NCI-H69 (cell line): ENCODE measurements around the gene PHKG1.
A peak's percentile ranks its signal among the peaks of the same experiment; 100 is the strongest.
"Not testable (repeated sequence)": the region's sequence is repeated elsewhere in the genome, so short reads cannot be mapped to it uniquely, and the experiment has no call there.

ENCODE experiments used
- DNase-seq: peaks from one replicate; lab custom pipeline; 2025; lab: John Stamatoyannopoulos, UW

Gene PHKG1

GRCh38 chr7:56083150-56083785 lies 9.5 kb downstream of the PHKG1 start:
- DNase-seq = peak; percentile 70

DNA sequence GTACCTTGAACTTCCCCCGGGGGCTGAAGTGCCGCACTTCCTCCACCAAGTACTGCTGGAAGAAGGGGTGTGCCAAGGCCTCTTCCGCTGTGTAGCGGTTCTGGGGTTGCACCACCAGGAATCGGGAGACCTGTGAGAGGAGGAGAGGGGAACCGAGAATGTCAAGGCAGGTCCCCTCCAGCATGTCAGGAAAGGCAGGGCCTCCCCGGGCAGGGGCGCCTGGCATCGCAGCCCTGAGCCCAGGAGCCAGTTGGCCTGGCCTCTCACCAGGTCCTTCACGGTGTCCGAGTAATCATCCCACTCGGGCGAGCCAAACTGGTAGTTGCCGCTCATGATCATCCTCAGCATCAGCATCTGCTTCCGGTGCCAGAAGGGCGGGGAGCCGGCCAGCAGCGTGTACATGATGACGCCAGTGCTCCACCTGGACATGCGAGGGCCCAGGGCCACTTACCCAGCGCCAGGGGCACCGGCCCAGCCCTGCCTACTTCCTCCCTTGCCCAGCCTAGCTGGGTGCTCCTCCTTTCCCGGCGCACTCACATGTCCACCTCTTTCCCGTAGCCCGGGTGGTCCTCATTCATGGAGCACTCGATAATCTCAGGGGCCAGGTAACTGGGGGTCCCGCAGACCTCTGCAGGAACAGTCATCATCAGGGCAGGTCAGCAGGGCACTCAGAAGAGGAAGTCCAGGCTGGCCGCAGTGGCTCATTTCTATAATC lies 11.0 kb downstream of the PHKG1 start:
- no peak for DNase-seq

GRCh38 chr7:56080726-56081435 lies 11.9 kb downstream of the PHKG1 start:
- DNase-seq = not testable (repeated sequence)

GRCh38 chr7:56079450-56080185 lies 13.1 kb downstream of the PHKG1 start:
- DNase-seq = peak; percentile 79

DNA sequence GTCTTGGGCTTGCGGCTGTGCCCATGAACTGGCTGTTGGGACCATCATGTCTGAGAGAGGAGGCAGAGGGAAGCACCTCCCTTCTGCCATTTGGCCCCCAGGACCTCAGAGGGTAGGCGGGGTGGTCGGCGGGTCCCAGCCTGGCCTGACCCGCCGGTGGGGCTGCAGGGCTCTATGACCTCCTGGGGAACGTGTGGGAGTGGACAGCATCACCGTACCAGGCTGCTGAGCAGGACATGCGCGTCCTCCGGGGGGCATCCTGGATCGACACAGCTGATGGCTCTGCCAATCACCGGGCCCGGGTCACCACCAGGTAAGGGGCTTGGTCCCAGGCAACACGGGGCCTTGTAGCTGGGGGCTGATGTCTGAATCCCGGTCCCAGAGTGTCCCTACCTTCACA lies 14.6 kb downstream of the PHKG1 start:
- no peak for DNase-seq

DNA sequence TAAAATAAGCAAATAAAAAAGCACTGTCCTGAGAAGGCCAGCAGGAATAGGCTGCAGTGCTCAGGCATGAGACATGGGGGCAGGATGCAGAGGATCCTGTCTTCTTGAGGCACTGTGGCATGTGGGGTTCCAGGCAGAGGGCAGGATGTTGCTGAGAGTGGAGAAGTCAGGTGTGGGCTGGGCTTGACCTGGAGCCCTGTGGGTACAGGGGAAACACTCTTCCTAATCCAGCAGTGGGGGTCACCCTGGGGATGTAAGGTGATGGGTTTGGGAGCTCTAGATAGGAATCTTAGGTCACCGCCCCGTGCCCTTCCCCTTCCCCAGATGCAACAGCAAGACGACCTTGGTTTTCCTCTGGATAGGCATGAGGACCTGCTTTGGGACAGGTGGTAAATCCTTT lies 15.1 kb downstream of the PHKG1 start:
- no peak for DNase-seq

- DNase-seq = peak; percentile 82
These were observed 18.4 kb downstream of the PHKG1 start for GRCh38 chr7:56074371-56074791.

DNA sequence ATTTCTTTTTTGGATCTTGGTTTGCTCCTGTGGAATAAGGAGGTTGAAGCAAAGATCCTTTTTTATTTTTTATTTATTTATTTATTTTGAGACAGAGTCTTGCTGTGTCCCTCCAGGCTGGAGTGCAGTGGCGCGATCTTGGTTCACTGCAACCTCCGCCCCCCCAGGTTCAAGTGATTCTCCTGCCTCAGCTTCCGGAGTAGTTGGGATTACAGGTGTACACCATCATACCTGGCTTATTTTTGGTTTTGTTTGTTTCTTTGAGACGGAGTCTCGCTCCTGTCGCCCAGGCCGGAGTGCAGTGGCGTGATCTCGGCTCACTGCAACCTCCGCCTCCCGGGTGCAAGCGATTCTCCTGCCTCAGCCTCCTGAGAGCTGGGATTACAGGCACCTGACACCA lies 26.4 kb downstream of the PHKG1 start:
- not testable (repeated sequence) for DNase-seq

- peak; percentile 94 for DNase-seq
These were observed 28.7 kb downstream of the PHKG1 start, which contains the start of gene SUMF2 for GRCh38 chr7:56063882-56064625. Gene SUMF2, plus strand, starts transcription at chr7:56064286. Its CDS starts 26 bp downstream, at chr7:56064312.

DNA sequence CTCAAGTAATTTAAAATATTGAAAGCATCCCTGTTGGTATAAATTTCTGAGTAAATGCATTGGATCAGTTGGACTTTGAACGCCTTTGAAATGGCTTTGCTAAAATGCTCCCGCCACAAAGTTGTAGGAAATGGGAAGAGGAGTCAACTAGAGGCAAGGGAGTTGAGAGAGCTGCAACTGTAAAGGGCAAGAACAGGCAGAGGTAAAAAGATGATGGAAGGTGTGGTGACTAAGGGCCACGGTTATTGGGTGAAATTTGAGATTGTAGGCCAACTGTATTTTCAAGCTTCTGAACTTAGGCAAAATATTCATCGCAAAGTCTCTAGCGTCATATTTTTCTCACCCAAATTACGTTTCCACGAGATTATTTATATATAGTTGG lies 29.3 kb downstream of the PHKG1 start:
- DNase-seq = peak; percentile 50

DNA sequence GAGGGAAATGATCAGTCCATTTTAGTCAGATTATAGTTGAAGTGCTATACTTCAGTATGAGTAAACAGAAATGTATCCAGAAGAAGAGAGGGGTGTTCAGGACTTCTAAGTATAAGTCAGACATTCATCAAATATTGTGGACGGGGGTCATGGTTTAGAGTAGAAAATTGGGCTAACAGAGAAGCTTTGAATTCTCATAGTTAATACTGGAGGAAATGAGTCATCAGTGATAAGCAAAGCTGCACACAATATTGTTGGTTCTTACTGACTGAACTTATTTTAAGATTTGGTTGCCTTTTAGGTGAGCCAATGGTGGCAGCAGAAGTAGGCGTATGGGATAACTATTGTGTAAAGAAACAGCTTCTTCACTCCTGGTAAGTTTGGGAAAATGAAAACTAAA lies 30.4 kb downstream of the PHKG1 start:
- DNase-seq = no peak

GRCh38 chr7:56053993-56054392 lies 38.8 kb downstream of the PHKG1 start:
- DNase-seq = no peak

DNA sequence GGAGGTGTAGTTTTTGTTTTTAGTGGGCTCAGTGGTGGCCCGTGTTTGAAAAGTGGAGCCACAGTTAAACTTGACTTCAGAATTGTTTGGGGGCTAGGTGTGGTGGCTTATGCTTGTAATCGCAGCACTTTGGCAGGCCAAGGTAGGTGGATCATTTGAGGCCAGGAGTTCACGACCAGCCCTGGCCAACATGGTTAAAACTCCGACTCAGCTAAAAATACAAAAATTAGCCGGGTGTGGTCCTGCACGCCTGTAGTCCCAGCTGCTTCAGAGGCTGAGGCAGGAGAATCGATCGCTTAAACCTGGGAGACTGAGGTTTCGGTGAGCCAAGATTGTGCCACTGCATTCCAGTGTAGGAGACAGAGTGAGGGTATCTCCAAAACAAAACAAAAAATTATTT lies 39.4 kb downstream of the PHKG1 start:
- no peak for DNase-seq

- peak; percentile 99 for DNase-seq
These were observed 41.2 kb downstream of the PHKG1 start, which contains the start of the genes CCT6A and PSPH for GRCh38 chr7:56051339-56052191. Gene CCT6A, plus strand, starts transcription at chr7:56051765. Its CDS starts 84 bp downstream, at chr7:56051849. Gene PSPH, minus strand, starts transcription at chr7:56051444. Its CDS starts 30,232 bp downstream, at chr7:56021212.

- no peak for DNase-seq
These were observed 41.8 kb downstream of the PHKG1 start for GRCh38 chr7:56051053-56051338.

GRCh38 chr7:56048763-56049162 lies 44.0 kb downstream of the PHKG1 start:
- peak; percentile 82 for DNase-seq

DNA sequence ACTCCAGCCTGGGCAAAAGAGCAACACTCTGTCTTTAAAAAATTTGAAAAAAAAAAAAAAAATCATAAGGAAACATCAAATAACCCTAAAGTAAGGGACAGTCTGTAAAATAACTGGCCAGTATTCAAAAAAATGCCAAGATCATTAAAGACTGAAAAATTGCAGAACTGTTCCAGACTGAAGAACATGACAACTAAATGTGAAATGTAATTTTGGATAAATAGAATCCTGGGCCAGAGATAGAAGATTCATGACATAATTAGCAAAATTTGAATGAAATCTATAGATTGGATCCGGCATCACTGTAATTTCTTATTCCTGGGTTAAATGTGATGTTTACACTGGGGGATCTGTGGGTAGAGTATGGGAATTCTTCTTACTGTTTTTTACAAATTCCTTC lies 44.5 kb downstream of the PHKG1 start:
- DNase-seq = no peak

DNA sequence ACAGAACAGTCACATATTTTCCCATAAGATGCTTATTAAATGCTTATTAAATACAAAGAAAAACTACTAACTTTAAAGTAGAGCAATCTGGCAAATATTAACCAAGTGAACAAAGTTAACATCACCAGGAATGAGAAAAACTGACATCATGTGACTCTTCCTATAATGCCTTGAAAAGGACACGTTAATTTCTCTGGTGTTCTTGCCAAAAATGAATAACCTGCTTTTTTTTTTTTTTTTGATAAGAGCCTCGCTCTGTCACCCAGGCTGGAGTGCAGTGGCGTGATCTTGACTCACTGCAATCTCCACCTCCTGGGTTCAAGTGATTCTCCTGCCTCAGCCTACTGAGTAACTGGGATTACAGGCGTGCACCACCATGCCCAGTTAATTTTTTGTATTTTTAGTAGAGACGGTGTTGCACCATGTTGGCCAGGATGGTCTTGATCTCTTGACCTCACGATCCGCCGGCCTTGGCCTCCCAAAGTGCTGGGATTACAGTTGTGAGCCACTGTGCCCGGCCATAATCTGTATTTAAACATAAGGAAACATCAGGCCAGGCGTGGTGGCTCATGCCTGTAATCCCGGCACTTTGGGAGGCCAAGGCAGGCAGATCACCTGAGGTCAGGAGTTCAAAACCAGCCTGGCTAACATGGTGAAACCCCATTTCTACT lies 45.2 kb downstream of the PHKG1 start:
- not testable (repeated sequence) for DNase-seq

GRCh38 chr7:56046721-56047445 lies 45.9 kb downstream of the PHKG1 start:
- no peak for DNase-seq
